ENCODE measurements around the gene SERPINA3. TPM values are rescaled to one million over a fixed set of nuclear protein-coding genes. Genes with fewer than 3 reads are reported as not detected.
A peak's percentile ranks its signal among the peaks of the same experiment; 100 is the strongest.
"Not testable (repeated sequence)": the region's sequence is repeated elsewhere in the genome, so short reads cannot be mapped to it uniquely, and the experiment has no call there.

SERPINA3 gene
- total RNA-seq, 1 experiment from 2014 or later = 2,914 TPM

GRCh38 chr14:94602722-94603121 is 9.5 kb upstream of the SERPINA3 start:
- TF ChIP-seq, protein P1, sequence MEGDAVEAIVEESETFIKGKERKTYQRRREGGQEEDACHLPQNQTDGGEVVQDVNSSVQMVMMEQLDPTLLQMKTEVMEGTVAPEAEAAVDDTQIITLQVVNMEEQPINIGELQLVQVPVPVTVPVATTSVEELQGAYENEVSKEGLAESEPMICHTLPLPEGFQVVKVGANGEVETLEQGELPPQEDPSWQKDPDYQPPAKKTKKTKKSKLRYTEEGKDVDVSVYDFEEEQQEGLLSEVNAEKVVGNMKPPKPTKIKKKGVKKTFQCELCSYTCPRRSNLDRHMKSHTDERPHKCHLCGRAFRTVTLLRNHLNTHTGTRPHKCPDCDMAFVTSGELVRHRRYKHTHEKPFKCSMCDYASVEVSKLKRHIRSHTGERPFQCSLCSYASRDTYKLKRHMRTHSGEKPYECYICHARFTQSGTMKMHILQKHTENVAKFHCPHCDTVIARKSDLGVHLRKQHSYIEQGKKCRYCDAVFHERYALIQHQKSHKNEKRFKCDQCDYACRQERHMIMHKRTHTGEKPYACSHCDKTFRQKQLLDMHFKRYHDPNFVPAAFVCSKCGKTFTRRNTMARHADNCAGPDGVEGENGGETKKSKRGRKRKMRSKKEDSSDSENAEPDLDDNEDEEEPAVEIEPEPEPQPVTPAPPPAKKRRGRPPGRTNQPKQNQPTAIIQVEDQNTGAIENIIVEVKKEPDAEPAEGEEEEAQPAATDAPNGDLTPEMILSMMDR (IDR thresholded peaks at IDR 0.05; ENCODE audit: unreplicated experiment) = no peak
- H3K9me3 Mint-ChIP-seq (ENCODE audit: low read depth, unreplicated experiment) = peaks cover 4% of the 10 kb centered on the region
- H3K4me3 Mint-ChIP-seq (ENCODE audit: low read depth, unreplicated experiment) = no peak overlapping the region
- no peak for DNase-seq
- peaks cover 57% of the 10 kb centered on the region for H3K4me1 Mint-ChIP-seq (ENCODE audit: low read depth, unreplicated experiment)
- no peak overlapping the region for H3K27ac Mint-ChIP-seq (ENCODE audit: unreplicated experiment)
- intact Hi-C loops (cut with micrococcal nuclease; ENCODE audit: unreplicated experiment) = no loop called here
- H3K36me3 Mint-ChIP-seq (ENCODE audit: insufficient read depth, unreplicated experiment) = peaks cover 35% of the 10 kb centered on the region
- no TSS peak for BruUV-seq (replicated peaks)
- no peaks in the 10 kb centered on the region for H3K27me3 Mint-ChIP-seq (ENCODE audit: unreplicated experiment)
- CTCF ChIA-PET = no interaction called here

GRCh38 chr14:94605361-94605760 is 6.8 kb upstream of the SERPINA3 start:
- H3K4me1 Mint-ChIP-seq (ENCODE audit: low read depth, unreplicated experiment) = peaks cover 46% of the 10 kb centered on the region
- peaks cover 21% of the 10 kb centered on the region for H3K36me3 Mint-ChIP-seq (ENCODE audit: insufficient read depth, unreplicated experiment)
- H3K27ac Mint-ChIP-seq (ENCODE audit: unreplicated experiment) = no peak overlapping the region
- H3K27me3 Mint-ChIP-seq (ENCODE audit: unreplicated experiment) = no peaks in the 10 kb centered on the region
- CTCF ChIA-PET = interaction anchor here (1.0 kb wide), 1 partner anchor 10 kb away, joined by 3 read pairs; no protein-coding TSS in a partner anchor
- H3K9me3 Mint-ChIP-seq (ENCODE audit: low read depth, unreplicated experiment) = peaks cover 4% of the 10 kb centered on the region
- no peak overlapping the region for H3K4me3 Mint-ChIP-seq (ENCODE audit: low read depth, unreplicated experiment)
- DNase-seq = no peak
- intact Hi-C loops (cut with micrococcal nuclease; ENCODE audit: unreplicated experiment) = no loop called here
- TF ChIP-seq, protein P1 (IDR thresholded peaks at IDR 0.05; ENCODE audit: unreplicated experiment) = no peak
- BruUV-seq (replicated peaks) = no TSS peak

DNA sequence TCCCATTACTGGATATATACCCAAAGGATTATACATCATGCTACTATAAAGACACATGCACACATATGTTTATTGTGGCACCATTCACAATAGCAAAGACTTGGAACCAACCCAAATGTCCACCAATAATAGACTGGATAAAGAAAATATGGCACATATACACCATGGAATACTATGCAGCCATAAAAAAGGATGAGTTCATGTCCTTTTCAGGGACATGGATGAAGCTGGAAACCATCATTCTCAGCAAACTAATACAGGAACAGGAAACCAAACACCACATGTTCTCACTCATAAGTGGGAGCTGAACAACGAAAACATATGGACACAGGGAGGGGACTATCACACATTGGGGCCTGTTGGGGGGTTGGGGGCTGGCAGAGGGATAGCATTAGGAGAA is 3.2 kb upstream of the SERPINA3 start:
- H3K27me3 Mint-ChIP-seq (ENCODE audit: unreplicated experiment); H3K4me3 Mint-ChIP-seq (ENCODE audit: low read depth, unreplicated experiment); H3K27ac Mint-ChIP-seq (ENCODE audit: unreplicated experiment); H3K9me3 Mint-ChIP-seq (ENCODE audit: low read depth, unreplicated experiment); intact Hi-C loops (cut with micrococcal nuclease; ENCODE audit: unreplicated experiment); DNase-seq; BruUV-seq (replicated peaks): not testable (repeated sequence)
- CTCF ChIA-PET = interaction anchor here (4.2 kb wide), 1 partner anchor 10 kb away, joined by 76 read pairs; no protein-coding TSS in a partner anchor
- Mint-ChIP-seq H3K36me3 (ENCODE audit: insufficient read depth, unreplicated experiment) (peaks cover 19% of the 10 kb centered on the region), H3K4me1 (ENCODE audit: low read depth, unreplicated experiment) (peaks cover 32% of the 10 kb centered on the region)

GRCh38 chr14:94611179-94611578 is 1.0 kb upstream of the SERPINA3 start:
- CTCF ChIA-PET = interaction anchor here (0.9 to 4.2 kb wide), 4 partner anchors 12 to 125 kb away, joined by 4 to 76 read pairs (median 6); partner anchors contain the start of genes SERPINA4 and SERPINA5
- TF ChIP-seq, protein P1 (IDR thresholded peaks at IDR 0.05; ENCODE audit: unreplicated experiment) = no peak
- no TSS peak for BruUV-seq (replicated peaks)
- Mint-ChIP-seq H3K9me3 (ENCODE audit: low read depth, unreplicated experiment) (no peaks in the 10 kb centered on the region), H3K4me1 (ENCODE audit: low read depth, unreplicated experiment) (peaks cover 24% of the 10 kb centered on the region), H3K4me3 (ENCODE audit: low read depth, unreplicated experiment) (peak overlapping the region; percentile 77), H3K36me3 (ENCODE audit: insufficient read depth, unreplicated experiment) (peaks cover 19% of the 10 kb centered on the region), H3K27ac (ENCODE audit: unreplicated experiment) (no peak overlapping the region), H3K27me3 (ENCODE audit: unreplicated experiment) (no peaks in the 10 kb centered on the region)
- intact Hi-C loops (cut with micrococcal nuclease; ENCODE audit: unreplicated experiment) = loop anchor here (10.0 kb wide), 1 partner anchor 176 kb away; no protein-coding TSS in a partner anchor
- DNase-seq = no peak

All from Calu3 (cell line).